ENCODE data around the gene SFMBT1. TPM values are rescaled to one million over a fixed set of nuclear protein-coding genes. Genes with fewer than 3 reads are reported as not detected.

Gene SFMBT1
- total RNA-seq, 1 experiment from 2014 or later, result 14.8 TPM

DNA sequence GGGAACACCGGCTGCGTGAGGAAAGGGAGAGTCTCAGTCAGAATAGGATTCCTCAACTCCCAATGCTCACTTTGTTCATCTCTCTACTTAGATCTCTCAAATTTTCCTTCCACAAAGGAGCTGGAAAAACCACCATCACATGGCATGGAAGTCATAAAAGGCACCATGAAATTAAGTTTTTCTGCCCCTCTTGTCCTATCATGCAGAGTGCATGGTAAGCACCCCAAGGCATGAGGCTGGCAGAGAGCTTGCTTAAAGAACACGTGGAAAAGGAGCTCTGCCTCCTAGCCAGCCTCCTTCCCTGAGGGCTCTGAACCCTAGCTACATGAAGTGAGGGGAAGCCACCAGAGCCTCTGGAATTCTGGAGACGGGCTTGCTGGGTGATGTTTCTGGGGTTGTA lies 166.3 kb downstream of the SFMBT1 start:
- intact Hi-C loops (cut with micrococcal nuclease), result no loop called here
- Histone ChIP-seq H3K9ac (ENCODE audit: low read length) (no peak overlapping the region), H3K9me2 (ENCODE audit: insufficient read depth) (no peaks in the 10 kb centered on the region), H3K27me3 (ENCODE audit: insufficient read depth, low read length) (no peaks in the 10 kb centered on the region), H3K4me3 (replicated peaks in 1 of 2; ENCODE audit: low read depth in 1 of 2, low read length in 2 of 2) (no peak overlapping the region), H4K20me1 (ENCODE audit: insufficient read depth) (no peaks in the 10 kb centered on the region), H3K4me2 (ENCODE audit: low read length) (no peak overlapping the region), H2AFZ (ENCODE audit: low read depth, low read length, poor library complexity, severe bottlenecking) (no peak overlapping the region), H3K79me2 (ENCODE audit: insufficient read depth, low read length) (no peaks in the 10 kb centered on the region), H3K27ac (ENCODE audit: low read depth, low read length) (no peak overlapping the region), H3K4me1 (ENCODE audit: control insufficient read depth in 1 of 2, insufficient read depth in 2 of 2, low read length in 2 of 2) (no peaks in the 10 kb centered on the region), H3K9me3 (ENCODE audit: control insufficient read depth in 1 of 2, insufficient read depth in 1 of 2, low read depth in 1 of 2, low read length in 2 of 2) (no peaks in the 10 kb centered on the region), H3K36me3 (ENCODE audit: control insufficient read depth in 1 of 2, insufficient read depth in 2 of 2, low read length in 2 of 2) (no peaks in the 10 kb centered on the region)
- DNase-seq (ENCODE audit: low read depth, low spot score), result no peak
- ChIA-PET POLR2A (no interaction called here), CTCF (interaction anchor here (1.0 kb wide), 1 partner anchor 55 kb away, joined by 3 read pairs; no protein-coding TSS in a partner anchor), RAD21 (ENCODE audit: low non-redundant PET in 1 of 2, low total read pairs in 2 of 2, uncharacterized antibody in 2 of 2, unreplicated experiment in 2 of 2) (no interaction called here)
- no peak for ATAC-seq
- BruUV-seq (replicated peaks), result no TSS peak
- TF ChIP-seq, protein P1, sequence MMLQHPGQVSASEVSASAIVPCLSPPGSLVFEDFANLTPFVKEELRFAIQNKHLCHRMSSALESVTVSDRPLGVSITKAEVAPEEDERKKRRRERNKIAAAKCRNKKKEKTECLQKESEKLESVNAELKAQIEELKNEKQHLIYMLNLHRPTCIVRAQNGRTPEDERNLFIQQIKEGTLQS (IDR thresholded peaks at IDR 0.05), result no peak
- TF ChIP-seq YY1 (IDR thresholded peaks at IDR 0.05; ENCODE audit: extremely low read depth, insufficient replicate concordance, low read depth, low read length) (no peak), ELF1 (IDR thresholded peaks at IDR 0.05; ENCODE audit: borderline replicate concordance, low read depth) (no peak), TCF7L2 (IDR thresholded peaks at IDR 0.05; ENCODE audit: borderline replicate concordance, extremely low read depth, insufficient read depth, insufficient read length) (no peak), SIN3A (IDR thresholded peaks at IDR 0.05; ENCODE audit: low read depth) (no peak), SP1 (IDR thresholded peaks at IDR 0.05; ENCODE audit: low read depth) (no peak), JUND (IDR thresholded peaks at IDR 0.05) (no peak), SRF (IDR thresholded peaks at IDR 0.05; ENCODE audit: low read depth) (no peak), RAD21 (IDR thresholded peaks at IDR 0.05; ENCODE audit: low read depth) (no peak), EGR1 (IDR thresholded peaks at IDR 0.05; ENCODE audit: low read depth) (no peak), POLR2A (IDR thresholded peaks at IDR 0.05; ENCODE audit: borderline replicate concordance, extremely low read depth, insufficient read depth, insufficient read length) (no peak), ZNF274 (IDR thresholded peaks at IDR 0.05; ENCODE audit: low read depth, low read length) (no peak), ZFX (IDR thresholded peaks at IDR 0.05) (no peak), CEBPB (IDR thresholded peaks at IDR 0.05; ENCODE audit: low read depth) (no peak), POLR2AphosphoS5 (IDR thresholded peaks at IDR 0.05; ENCODE audit: low read depth, low read length) (no peak)
- TF ChIP-seq, protein P2, sequence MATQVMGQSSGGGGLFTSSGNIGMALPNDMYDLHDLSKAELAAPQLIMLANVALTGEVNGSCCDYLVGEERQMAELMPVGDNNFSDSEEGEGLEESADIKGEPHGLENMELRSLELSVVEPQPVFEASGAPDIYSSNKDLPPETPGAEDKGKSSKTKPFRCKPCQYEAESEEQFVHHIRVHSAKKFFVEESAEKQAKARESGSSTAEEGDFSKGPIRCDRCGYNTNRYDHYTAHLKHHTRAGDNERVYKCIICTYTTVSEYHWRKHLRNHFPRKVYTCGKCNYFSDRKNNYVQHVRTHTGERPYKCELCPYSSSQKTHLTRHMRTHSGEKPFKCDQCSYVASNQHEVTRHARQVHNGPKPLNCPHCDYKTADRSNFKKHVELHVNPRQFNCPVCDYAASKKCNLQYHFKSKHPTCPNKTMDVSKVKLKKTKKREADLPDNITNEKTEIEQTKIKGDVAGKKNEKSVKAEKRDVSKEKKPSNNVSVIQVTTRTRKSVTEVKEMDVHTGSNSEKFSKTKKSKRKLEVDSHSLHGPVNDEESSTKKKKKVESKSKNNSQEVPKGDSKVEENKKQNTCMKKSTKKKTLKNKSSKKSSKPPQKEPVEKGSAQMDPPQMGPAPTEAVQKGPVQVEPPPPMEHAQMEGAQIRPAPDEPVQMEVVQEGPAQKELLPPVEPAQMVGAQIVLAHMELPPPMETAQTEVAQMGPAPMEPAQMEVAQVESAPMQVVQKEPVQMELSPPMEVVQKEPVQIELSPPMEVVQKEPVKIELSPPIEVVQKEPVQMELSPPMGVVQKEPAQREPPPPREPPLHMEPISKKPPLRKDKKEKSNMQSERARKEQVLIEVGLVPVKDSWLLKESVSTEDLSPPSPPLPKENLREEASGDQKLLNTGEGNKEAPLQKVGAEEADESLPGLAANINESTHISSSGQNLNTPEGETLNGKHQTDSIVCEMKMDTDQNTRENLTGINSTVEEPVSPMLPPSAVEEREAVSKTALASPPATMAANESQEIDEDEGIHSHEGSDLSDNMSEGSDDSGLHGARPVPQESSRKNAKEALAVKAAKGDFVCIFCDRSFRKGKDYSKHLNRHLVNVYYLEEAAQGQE (IDR thresholded peaks at IDR 0.05; ENCODE audit: low read depth), result no peak
- TF ChIP-seq, protein P3, sequence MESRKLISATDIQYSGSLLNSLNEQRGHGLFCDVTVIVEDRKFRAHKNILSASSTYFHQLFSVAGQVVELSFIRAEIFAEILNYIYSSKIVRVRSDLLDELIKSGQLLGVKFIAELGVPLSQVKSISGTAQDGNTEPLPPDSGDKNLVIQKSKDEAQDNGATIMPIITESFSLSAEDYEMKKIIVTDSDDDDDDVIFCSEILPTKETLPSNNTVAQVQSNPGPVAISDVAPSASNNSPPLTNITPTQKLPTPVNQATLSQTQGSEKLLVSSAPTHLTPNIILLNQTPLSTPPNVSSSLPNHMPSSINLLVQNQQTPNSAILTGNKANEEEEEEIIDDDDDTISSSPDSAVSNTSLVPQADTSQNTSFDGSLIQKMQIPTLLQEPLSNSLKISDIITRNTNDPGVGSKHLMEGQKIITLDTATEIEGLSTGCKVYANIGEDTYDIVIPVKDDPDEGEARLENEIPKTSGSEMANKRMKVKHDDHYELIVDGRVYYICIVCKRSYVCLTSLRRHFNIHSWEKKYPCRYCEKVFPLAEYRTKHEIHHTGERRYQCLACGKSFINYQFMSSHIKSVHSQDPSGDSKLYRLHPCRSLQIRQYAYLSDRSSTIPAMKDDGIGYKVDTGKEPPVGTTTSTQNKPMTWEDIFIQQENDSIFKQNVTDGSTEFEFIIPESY (IDR thresholded peaks at IDR 0.05; ENCODE audit: extremely low read depth, insufficient replicate concordance, low read length), result no peak
- TF ChIP-seq, protein P4, sequence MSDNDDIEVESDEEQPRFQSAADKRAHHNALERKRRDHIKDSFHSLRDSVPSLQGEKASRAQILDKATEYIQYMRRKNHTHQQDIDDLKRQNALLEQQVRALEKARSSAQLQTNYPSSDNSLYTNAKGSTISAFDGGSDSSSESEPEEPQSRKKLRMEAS (IDR thresholded peaks at IDR 0.05), result no peak
